Measurements from ENCODE around the gene ZNF608. TPM values are rescaled to one million over a fixed set of nuclear protein-coding genes. Genes with fewer than 3 reads are reported as not detected.

Gene ZNF608
- total and polyA plus RNA-seq, 10 donors: 5.8 to 14.4 (median 10.2) TPM

DNA sequence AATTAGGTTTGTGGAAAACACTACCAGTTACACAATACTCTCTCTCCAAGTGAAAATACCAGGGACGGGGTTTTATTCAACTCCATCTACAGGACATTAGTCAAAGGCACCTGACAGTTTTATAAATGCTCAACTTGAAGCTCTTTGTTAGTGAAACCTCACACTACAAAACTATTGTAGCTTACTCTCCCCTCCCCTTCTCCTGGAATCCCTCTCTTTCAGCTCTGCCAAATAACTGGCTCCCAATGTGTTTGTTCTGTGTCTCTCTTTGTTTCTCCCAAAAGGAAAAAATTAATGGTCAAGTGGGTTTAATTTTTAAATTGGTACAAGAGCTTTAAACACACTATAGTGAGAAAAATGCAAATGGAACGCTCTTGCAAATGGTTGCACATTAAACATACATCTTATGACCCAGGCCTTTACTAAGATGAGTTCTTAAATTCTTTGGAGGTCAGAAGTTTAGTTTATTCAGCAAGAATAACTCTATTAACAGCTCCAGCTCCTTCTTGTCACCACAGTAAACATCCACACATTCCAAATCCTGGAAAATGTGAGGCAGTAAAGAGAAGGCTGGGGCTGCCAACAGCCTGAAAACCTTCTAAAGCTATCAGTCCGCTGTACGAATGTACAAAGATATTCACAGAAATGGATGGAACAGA, 48.4 kb downstream of the ZNF608 start:
- TF ChIP-seq, protein P1, sequence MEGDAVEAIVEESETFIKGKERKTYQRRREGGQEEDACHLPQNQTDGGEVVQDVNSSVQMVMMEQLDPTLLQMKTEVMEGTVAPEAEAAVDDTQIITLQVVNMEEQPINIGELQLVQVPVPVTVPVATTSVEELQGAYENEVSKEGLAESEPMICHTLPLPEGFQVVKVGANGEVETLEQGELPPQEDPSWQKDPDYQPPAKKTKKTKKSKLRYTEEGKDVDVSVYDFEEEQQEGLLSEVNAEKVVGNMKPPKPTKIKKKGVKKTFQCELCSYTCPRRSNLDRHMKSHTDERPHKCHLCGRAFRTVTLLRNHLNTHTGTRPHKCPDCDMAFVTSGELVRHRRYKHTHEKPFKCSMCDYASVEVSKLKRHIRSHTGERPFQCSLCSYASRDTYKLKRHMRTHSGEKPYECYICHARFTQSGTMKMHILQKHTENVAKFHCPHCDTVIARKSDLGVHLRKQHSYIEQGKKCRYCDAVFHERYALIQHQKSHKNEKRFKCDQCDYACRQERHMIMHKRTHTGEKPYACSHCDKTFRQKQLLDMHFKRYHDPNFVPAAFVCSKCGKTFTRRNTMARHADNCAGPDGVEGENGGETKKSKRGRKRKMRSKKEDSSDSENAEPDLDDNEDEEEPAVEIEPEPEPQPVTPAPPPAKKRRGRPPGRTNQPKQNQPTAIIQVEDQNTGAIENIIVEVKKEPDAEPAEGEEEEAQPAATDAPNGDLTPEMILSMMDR (IDR thresholded peaks at IDR 0.05 in 8 of 11, conservative IDR thresholded peaks at IDR 0.05 in 3 of 11): no peak
- TF ChIP-seq POLR2AphosphoS5 (IDR thresholded peaks at IDR 0.05) (no peak), POLR2A (IDR thresholded peaks at IDR 0.05) (no peak)
- DNase-seq: no peak
- whole genome bisulfite sequencing, 5 donors: 81 to 89% (median 88%) methylated on average over 4 of the region's 4 CpGs
- intact Hi-C loops (cut with DNase I; ENCODE audit: low total_unique reads): no loop called here
- H3K27me3 ChIP-seq (replicated peaks in 1 of 7): no peaks in the 10 kb centered on the region
- H3K27ac ChIP-seq: peak overlapping the region in 3 of 8 donors; percentile 16 to 43 (median 21)
- no peaks in the 10 kb centered on the region for H3K36me3 ChIP-seq
- H3K4me1 ChIP-seq: peaks cover 0 to 30% (median 7%) of the 10 kb centered on the region in 6 donors
- no peak overlapping the region for H3K4me3 ChIP-seq
- no peaks in the 10 kb centered on the region for H3K9me3 ChIP-seq

DNA sequence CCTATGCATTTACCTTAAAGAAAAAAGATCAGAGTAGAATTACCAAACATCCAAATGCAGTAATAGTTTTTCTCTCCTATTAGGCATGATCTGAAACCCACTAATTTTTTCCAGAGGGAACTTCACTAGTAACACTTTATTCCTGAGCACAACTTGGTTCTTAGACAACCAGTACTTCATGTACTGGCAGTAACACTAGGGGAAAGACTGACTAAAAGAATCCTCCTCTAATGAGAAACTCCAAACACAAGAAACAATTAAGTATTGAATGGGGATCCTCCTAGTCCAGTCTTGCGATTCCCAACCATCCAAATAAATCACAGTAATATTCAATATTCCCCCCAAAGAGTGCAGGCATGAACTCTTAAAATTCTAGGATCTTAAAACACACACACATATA, 48.9 kb downstream of the ZNF608 start:
- intact Hi-C loops (cut with DNase I; ENCODE audit: low total_unique reads): no loop called here
- no peak for TF ChIP-seq POLR2A (IDR thresholded peaks at IDR 0.05)
- no peak for TF ChIP-seq POLR2AphosphoS5 (IDR thresholded peaks at IDR 0.05)
- Histone ChIP-seq H3K9me3 (no peaks in the 10 kb centered on the region), H3K4me3 (no peak overlapping the region), H3K4me1 (peaks cover 0 to 25% (median 2%) of the 10 kb centered on the region in 6 donors), H3K27ac (peak overlapping the region in 1 of 8 donors; percentile 43), H3K27me3 (replicated peaks in 1 of 7) (no peaks in the 10 kb centered on the region), H3K36me3 (no peaks in the 10 kb centered on the region)
- 86 to 95% (median 94%) methylated on average over 1 of the region's 1 CpG for WGBS, 5 donors
- no peak for DNase-seq

- Histone ChIP-seq H3K27me3 (replicated peaks in 1 of 7) (no peaks in the 10 kb centered on the region), H3K27ac (no peak overlapping the region), H3K4me3 (no peak overlapping the region), H3K36me3 (no peaks in the 10 kb centered on the region), H3K4me1 (peaks cover 0 to 19% (median 0%) of the 10 kb centered on the region in 6 donors), H3K9me3 (no peaks in the 10 kb centered on the region)
- DNase-seq: no peak
- intact Hi-C loops (cut with DNase I; ENCODE audit: low total_unique reads): no loop called here
- TF ChIP-seq POLR2A (IDR thresholded peaks at IDR 0.05): no peak
- TF ChIP-seq POLR2AphosphoS5 (IDR thresholded peaks at IDR 0.05): no peak
- TF ChIP-seq, protein P1 (IDR thresholded peaks at IDR 0.05 in 8 of 11, conservative IDR thresholded peaks at IDR 0.05 in 3 of 11): no peak
- 93 to 98% (median 96%) methylated on average over 7 of the region's 7 CpGs for WGBS, 5 donors
These were observed 49.5 kb downstream of the ZNF608 start for GRCh38 chr5:124696898-124697297.
